NCI-H128 (cell line): ENCODE results near the gene ESRRA.

ENCODE experiments used
- DNase-seq: peaks from one replicate; lab custom pipeline; 2025; ENCODE audit not compliant: unreplicated experiment; lab: John Stamatoyannopoulos, UW

ESRRA gene

GRCh38 chr11:64364435-64364834 is 59.1 kb downstream of the ESRRA start:
- DNase-seq: no peak

GRCh38 chr11:64364911-64365310 is 59.6 kb downstream of the ESRRA start:
- no peak for DNase-seq
